Caco-2 (cell line): ENCODE results near the gene ARL10. TPM values are rescaled to one million over a fixed set of nuclear protein-coding genes. Genes with fewer than 3 reads are reported as not detected.

Experiments
- Bru-seq: library from RNA; stranded (reverse); fragments of 400-500 nt; gene quantifications from one replicate; lab custom pipeline; 2021; lab: Mats Ljungman, UMichigan
- BruChase-seq, 2 experiments: library from RNA; stranded (reverse); fragments of 400-500 nt; gene quantifications; one replicate each; lab custom pipeline; 2021; lab: Mats Ljungman, UMichigan
- BruUV-seq: library from RNA; stranded (reverse); fragments of 400-500 nt; replicated peaks from 2 replicates; lab custom pipeline; 2021; lab: Mats Ljungman, UMichigan
- CTCF ChIA-PET: fragments of 300-600 bp; sonication (Branson Sonifier 250); formaldehyde crosslinking; loops from one replicate; lab custom pipeline; 2022; ENCODE audit warnings: antibody characterized with exemption; lab: Charles Lee
- POLR2A ChIA-PET: fragments of 300-600 bp; sonication (Branson Sonifier 250); formaldehyde crosslinking; loops from one replicate; lab custom pipeline; 2022; ENCODE audit warnings: antibody characterized with exemption; lab: Charles Lee
- DNase-seq, 2 experiments: peaks; one replicate each; pipeline versions ENCODE4 v3.0.0 to v3.0.0-alpha.2; 2020 to 2022
- H3K27me3 ChIP-seq: replicated peaks from 2 replicates; pipeline ENCODE4 v1.6.0; 2011; ENCODE audit warnings: low read length; ENCODE audit not compliant: control insufficient read depth, insufficient read depth
- H3K36me3 ChIP-seq: 2 replicates; pipeline ENCODE4 v1.5.1; 2011; ENCODE audit warnings: low read length; ENCODE audit not compliant: control insufficient read depth, insufficient read depth
- H3K4me1 ChIP-seq: fragments of 250-450 bp; sonication (Bioruptor Pico); 2 replicates; pipeline ENCODE4 v1.5.1; 2020; ENCODE audit warnings: mild to moderate bottlenecking
- H3K4me3 ChIP-seq: 2 replicates; pipeline ENCODE4 v1.5.1; 2011; ENCODE audit warnings: low read depth, mild to moderate bottlenecking, control low read depth, low read length
- H3K9me3 ChIP-seq: fragments of 250-450 bp; sonication (Bioruptor Pico); 2 replicates; pipeline ENCODE4 v1.5.1; 2020; ENCODE audit warnings: mild to moderate bottlenecking, moderate library complexity
- H3K27ac Mint-ChIP-seq: one replicate; pipeline ENCODE4 v1.8.0; 2022; ENCODE audit warnings: mixed read lengths; ENCODE audit not compliant: unreplicated experiment
- H3K27me3 Mint-ChIP-seq: one replicate; pipeline ENCODE4 v1.8.0; 2022; ENCODE audit warnings: mixed read lengths; ENCODE audit not compliant: insufficient read depth, unreplicated experiment
- H3K36me3 Mint-ChIP-seq: one replicate; pipeline ENCODE4 v1.8.0; 2022; ENCODE audit warnings: mild to moderate bottlenecking, mixed read lengths; ENCODE audit not compliant: insufficient read depth, unreplicated experiment
- H3K4me1 Mint-ChIP-seq: one replicate; pipeline ENCODE4 v1.8.0; 2022; ENCODE audit warnings: low read depth, mixed read lengths; ENCODE audit not compliant: unreplicated experiment
- H3K4me3 Mint-ChIP-seq: one replicate; pipeline ENCODE4 v1.8.0; 2022; ENCODE audit warnings: mild to moderate bottlenecking, moderate library complexity, mixed read lengths; ENCODE audit not compliant: unreplicated experiment
- H3K9me3 Mint-ChIP-seq: one replicate; pipeline ENCODE4 v1.8.0; 2022; ENCODE audit warnings: mixed read lengths; ENCODE audit not compliant: unreplicated experiment
- CTCF ChIP-seq, 2 experiments: fragments of 200-600 bp in 1 of 2; IDR thresholded peaks; 1 replicate in 1 of 2; 2 replicates in 1 of 2; pipeline versions ENCODE4 v1.5.1 to v1.8.0; 2011 to 2022; ENCODE audit warnings: antibody characterized with exemption in 1 of 2, control low read depth in 1 of 2, inconsistent platforms in 1 of 2, low read depth in 1 of 2, low read length in 1 of 2, mild to moderate bottlenecking in 1 of 2, moderate library complexity in 1 of 2; ENCODE audit not compliant: insufficient read depth in 1 of 2, severe bottlenecking in 1 of 2, unreplicated experiment in 1 of 2
- intact Hi-C: fragments of 100-400 bp; cut with micrococcal nuclease; formaldehyde crosslinking; loops from one replicate; pipeline ENCODE4 v1.10.0; 2022; ENCODE audit not compliant: unreplicated experiment
- long read RNA-seq: library from polyadenylated mRNA; stranded (forward); transcript quantifications from one replicate; pipeline ENCODE4 v2.0.0, GENCODE V29; 2022
- total RNA-seq: library from RNA; stranded (reverse); gene quantifications from 2 replicates; pipeline ENCODE4 v1.2.3, GENCODE V29; 2022

Gene ARL10
- 2.1 and 2.3 TPM in 2 replicates for total RNA-seq
- Bru-seq, nascent RNA = percentile 47 among the genes with signal in this experiment
- percentile 63 among the genes with signal in this experiment for BruChase-seq, experiment 1, labeled RNA remaining after a 2-hour chase
- percentile 65 among the genes with signal in this experiment for BruChase-seq, experiment 2, labeled RNA remaining after a 6-hour chase
- long read RNA-seq, partial matches to known transcripts = 0 of 1 reads
- long read RNA-seq, other reads (novel, unspliced or antisense) = 1 of 1 reads

GRCh38 chr5:176365351-176366231, at the start of gene ARL10:
ARL10 (plus strand) TSS chr5:176365487; CDS start chr5:176365564, 77 bp downstream.
- BruUV-seq = no TSS peak
- peak within 1 kb of the TSS; percentile 67 for H3K4me3 Mint-ChIP-seq
- peak within 1 kb of the TSS; percentile 62 for H3K4me3 ChIP-seq
- intact Hi-C loops = no loop called here
- peak in 1 of 2 experiments; percentile 39 for DNase-seq
- TF ChIP-seq CTCF (IDR thresholded peaks at IDR 0.05; ENCODE audit: insufficient read depth in 1 of 2, low read depth in 1 of 2, low read length in 1 of 2, severe bottlenecking in 1 of 2, unreplicated experiment in 1 of 2) = no peak
- H3K27ac Mint-ChIP-seq = no peak within 1 kb of the TSS
- H3K9me3 Mint-ChIP-seq = no peaks in the 10 kb centered on the region
- H3K27me3 ChIP-seq = no peaks in the 10 kb centered on the region
- peaks cover 16% of the 10 kb centered on the region for H3K36me3 Mint-ChIP-seq
- ChIA-PET POLR2A (no interaction called here), CTCF (no interaction called here)
- H3K9me3 ChIP-seq = no peaks in the 10 kb centered on the region
- no peaks in the 10 kb centered on the region for H3K36me3 ChIP-seq
- no peaks in the 10 kb centered on the region for H3K4me1 Mint-ChIP-seq
- H3K27me3 Mint-ChIP-seq = peaks cover 2% of the 10 kb centered on the region
- no peaks in the 10 kb centered on the region; the same call in 1 of the 2 replicates for H3K4me1 ChIP-seq

GRCh38 chr5:176317534-176318374, 47.5 kb upstream of the ARL10 start:
- H3K9me3 Mint-ChIP-seq = no peaks in the 10 kb centered on the region
- Histone ChIP-seq H3K4me1 (no peaks in the 10 kb centered on the region), H3K4me3 (no peak overlapping the region), H3K27me3 (no peaks in the 10 kb centered on the region), H3K9me3 (no peaks in the 10 kb centered on the region), H3K36me3 (no peaks in the 10 kb centered on the region)
- no TSS peak for BruUV-seq
- POLR2A ChIA-PET = no interaction called here
- H3K36me3 Mint-ChIP-seq = peaks cover 46% of the 10 kb centered on the region
- no peaks in the 10 kb centered on the region for H3K4me1 Mint-ChIP-seq
- intact Hi-C loops = no loop called here
- no peak overlapping the region for H3K4me3 Mint-ChIP-seq
- no peak overlapping the region for H3K27ac Mint-ChIP-seq
- TF ChIP-seq CTCF (IDR thresholded peaks at IDR 0.05; ENCODE audit: insufficient read depth in 1 of 2, low read depth in 1 of 2, low read length in 1 of 2, severe bottlenecking in 1 of 2, unreplicated experiment in 1 of 2) = no peak
- no peaks in the 10 kb centered on the region for H3K27me3 Mint-ChIP-seq
- CTCF ChIA-PET = no interaction called here
- DNase-seq = no peak
